Stimulated activated CD8-positive, alpha-beta memory T cell treated with anti-CD3 and anti-CD28 coated beads, Interleukin-4, amount 100 ng/mL, for 24 hours (primary cell): Measurements from ENCODE around the gene KCNQ1.
A peak's percentile ranks its signal among the peaks of the same experiment; 100 is the strongest.

Experiments used
- DNase-seq: peaks from one replicate; pipeline ENCODE4 v3.0.0-alpha.2; 2020; ENCODE audit warnings: low read depth

KCNQ1 gene

DNA sequence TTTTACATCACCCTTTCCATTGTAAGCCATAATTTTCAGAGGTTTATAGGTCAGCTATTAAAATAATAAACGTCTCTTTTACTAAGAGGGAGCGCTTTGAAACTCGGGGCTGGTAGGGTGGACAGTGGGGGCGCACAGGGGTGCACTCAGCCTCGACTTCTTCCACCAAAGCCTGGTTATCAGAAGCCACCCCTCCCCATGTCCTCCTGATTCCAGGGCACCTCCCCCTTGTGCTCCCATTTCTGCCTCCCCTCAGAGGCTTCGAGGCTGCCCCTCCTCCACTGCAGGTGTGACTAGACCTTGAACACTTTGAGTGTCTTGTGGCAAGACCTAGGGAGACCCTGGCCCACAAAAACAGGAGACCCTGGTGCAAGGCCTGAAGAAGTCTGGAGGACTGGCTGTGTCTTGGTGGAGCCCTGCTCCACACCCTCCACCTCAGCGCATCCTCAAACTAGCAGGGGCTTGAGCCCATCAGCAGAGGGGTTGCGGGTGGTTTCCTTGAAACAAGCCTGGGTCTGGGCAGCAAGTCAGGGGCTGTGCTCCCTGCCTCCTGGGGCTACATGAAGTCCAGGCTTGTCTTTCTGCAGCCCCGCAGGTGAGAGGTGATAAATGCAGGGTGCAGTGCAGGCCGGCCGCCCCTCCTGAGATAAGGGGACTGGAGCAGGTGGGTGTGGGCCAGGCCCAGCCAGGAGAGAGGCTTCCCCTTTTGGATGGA is 437.7 kb downstream of the KCNQ1 start:
- DNase-seq: no peak

- DNase-seq: no peak
These were observed 438.8 kb downstream of the KCNQ1 start for GRCh38 chr11:2883640-2883978.

DNA sequence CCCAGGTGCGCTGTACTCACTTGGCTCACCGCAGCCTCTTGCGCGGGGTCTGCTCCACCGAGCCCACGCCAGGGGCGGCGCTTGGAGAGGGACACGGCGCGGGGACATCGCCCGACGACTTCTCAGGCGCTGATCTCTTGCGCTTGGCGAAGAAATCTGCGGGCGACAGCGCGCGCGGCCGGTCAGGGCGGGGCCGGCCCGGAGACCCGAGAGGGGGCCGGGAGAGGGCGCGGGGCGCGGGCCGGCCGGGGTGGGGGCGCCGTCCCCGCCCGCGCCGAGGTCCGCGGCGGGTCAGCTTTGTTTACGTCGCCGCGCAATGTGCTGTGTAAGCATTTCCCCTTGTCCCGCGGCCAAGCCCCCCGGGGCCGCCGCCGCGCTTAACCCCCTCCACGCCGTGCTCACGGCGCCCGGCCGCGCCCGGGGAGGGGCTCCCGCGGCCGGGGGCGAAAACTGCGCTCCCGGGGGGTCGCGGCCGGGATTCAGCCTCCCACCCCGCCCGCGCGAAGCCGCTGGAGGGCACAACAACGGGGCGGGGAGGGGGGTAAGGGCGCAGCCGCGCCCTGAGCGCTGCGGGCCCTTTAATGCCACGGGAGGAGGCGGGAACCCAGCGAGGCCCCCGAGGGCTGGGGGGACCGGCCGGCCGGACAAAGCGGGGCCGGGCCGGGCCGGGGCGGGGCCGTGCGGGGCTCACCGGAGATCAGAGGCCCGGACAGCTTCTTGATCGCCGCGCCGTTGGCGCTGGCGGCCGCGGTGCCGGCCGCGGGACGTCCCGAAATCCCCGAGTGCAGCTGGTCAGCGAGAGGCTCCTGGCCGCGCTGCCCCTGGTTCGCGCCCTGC is 439.4 kb downstream of the KCNQ1 start:
- no peak for DNase-seq

DNA sequence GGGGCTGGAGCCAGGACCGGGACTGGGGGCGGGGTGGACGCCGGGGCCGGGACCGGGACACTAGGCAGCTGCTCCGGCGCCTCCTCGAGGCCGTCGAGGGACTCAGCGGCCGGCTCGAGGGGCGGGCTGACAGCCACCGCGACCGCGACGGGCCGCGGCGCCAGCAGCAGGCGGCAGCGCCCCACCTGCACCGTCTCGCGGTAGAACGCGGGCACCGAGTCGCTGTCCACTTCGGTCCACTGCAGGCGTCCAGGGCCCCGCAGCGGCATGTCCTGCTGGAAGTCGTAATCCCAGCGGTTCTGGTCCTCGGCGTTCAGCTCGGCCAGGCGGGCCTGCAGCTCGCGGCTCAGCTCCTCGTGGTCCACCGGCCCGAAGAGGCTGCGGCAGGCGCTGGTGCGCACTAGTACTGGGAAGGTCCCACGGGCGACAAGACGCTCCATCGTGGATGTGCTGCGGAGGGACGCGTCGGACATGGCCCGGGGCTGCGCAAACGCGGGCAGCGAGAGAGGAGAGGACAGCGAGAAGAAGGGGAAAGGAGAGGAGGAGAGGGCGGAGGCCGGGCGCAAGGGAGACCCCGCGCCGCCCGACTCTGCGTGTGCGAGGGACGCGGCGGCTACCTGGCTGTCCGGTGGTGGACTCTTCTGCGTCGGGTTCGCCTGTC is 440.3 kb downstream of the KCNQ1 start:
- DNase-seq: no peak

DNA sequence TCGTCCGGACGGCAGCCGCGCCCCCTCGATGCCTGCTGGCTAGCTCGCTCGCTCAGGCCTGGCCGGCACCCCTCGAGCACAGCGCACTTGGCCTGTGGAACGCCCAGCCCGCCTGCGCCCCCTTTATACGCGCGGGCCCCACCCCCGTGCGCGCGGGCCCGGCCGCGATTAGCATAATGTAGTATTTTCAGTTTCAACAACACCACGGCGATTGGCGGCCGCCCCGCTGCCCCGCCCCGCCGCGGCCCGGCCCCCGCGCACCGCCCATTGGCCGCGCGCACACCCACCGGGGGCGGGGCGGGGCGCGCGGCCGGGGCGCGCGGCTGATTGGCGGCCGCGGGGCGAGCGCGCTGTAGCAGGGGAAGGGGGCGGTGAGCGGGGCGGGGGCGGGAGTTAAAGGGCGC is 440.9 kb downstream of the KCNQ1 start, which contains the start of gene CDKN1C:
Gene CDKN1C, minus strand, starts transcription at position 98 of the 404 bp plus-strand sequence. CDS start 319 bp downstream, outside the sequence.
- peak; percentile 76 for DNase-seq

- no peak for DNase-seq
These were observed 441.5 kb downstream of the KCNQ1 start for GRCh38 chr11:2886191-2886894.

DNA sequence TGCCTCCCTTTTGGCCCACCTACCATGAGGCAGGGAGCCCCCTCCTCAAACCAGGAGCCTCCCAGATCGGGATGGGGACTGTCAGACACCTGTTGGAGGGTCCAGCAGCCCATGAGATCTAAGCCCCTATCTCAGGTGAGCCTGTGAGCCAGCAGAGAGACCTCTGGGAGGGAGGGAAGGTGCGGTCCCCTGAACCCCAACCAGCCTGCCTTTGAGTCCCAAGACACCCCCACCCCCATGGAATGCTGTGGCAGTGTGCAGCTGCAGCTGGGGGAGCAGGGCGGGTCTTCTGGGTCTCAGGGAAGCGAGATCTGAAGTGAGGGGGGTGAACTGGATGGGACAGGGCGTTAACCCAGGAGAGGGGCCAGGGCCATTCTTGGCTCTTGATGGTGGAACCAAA is 442.1 kb downstream of the KCNQ1 start:
- no peak for DNase-seq

DNA sequence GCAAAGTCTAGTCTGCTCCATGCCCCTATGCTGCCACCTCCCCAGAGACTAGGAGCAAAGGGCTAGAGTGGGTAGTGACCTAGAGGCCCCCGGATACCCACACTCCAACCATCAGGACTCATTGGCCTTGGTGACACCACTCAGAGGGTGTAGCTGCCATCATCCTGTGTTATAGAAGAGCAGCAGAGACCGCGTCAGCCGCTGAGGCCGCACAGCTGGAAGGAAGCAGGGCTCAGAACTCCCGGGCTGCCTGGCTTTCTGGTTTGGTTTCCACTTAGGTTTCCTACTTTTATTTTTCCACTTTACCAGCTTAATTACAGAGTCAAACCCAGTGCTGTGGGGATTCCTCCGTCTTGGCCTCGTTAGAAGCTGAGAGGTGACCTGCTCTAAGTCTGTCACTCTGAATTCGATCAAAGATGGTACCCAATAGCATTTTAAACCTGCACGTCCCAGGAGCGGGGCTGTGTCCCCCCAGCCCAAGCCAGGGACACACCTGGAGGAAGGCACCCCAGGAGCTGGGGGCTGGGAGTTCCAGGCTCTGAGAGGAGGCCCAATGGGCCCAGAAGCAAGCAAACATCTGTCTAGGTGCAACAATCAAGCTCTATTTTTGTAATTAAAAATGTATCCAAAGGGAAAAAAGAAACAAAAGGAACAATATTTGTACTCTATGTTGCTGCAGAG is 442.8 kb downstream of the KCNQ1 start:
- DNase-seq: no peak

- peak; percentile 82 for DNase-seq
These were observed 443.6 kb downstream of the KCNQ1 start for GRCh38 chr11:2888266-2888968.

DNA sequence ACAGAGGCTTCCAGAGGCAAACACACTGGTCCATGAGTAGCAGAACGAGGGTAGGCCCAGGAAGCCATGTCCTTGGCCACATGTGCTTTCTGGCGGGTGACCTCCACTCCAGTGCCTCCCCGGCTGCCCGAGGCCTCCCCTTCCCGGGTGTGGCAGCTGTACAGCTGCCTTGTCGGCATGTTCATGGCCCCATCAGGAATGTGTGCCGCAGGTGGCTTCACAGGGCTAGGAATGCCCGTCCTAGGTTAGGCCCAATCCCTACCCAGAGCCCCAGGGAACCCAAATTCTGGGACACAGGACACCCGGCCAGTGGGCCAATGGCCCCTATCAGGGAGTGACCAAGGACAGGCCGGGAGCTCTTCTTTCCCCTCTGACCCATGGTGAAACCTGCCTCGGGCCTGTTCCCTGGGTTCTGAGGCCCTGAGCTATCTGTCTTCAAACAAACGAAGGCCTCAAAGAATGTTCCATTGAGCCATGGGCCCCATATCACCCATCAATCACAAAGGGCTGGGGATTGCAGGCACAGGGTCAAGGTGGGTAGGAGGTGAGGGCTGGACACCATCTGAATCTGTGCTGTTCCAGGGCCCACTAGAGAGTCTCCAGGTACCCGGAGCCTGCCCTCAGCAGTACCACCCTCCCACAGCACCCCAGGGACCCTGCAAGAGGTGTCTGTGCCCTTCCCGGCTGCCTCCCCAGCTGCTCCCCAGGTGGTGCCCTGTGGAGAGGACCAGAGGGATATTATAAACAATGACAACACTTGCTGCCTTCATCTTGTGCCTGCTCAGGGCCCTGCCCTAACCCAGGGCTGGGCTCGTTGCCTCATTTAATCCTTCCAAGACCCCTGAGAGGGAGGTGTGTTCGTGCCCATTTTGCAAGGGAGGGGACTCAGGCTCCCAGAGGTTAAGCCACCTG is 444.8 kb downstream of the KCNQ1 start:
- DNase-seq: no peak

- DNase-seq: no peak
These were observed 445.9 kb downstream of the KCNQ1 start for GRCh38 chr11:2890466-2891294.

DNA sequence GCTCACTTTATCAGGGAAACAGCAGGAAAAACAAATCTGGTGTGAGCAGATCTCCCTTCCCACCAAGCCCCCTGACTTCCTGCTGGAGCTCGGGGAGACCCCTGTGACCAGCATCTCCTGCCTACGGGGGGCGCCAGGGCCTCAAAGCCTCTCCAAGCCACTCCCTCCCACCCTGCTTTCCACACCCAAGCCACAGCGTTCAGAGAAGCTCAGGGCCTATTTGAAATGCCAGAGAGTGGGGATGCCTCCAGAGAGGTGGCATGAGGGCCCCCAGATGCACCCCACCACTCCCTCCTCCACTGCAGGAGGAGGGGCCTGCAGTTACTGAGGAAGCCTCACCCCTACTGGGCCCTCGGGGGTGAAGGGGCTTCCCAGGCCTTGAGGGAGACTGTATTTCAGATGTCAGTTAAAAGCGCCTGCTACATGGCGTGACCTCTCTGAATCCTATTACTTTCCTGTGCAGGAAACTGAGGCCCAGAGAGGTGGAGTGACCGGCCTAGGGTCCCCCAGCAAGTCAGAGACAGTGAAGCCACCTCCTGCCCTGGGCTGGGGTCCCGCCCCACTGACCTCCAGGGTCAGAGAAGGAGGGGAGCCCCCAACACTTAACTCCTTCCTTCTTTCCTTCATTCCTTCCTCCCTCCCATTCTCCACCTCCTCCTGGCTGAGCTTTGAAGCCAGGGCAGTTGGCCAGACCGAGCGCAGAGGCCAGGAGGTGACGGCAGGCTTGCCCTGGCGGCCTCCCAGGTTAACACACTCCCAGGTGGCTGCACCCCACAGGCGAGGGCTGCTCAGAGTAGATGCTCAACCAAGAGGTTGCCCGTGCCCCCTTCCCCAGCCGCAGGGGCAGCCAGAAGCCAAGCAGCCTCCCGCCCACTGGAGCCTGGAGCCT is 446.8 kb downstream of the KCNQ1 start:
- DNase-seq: no peak

DNA sequence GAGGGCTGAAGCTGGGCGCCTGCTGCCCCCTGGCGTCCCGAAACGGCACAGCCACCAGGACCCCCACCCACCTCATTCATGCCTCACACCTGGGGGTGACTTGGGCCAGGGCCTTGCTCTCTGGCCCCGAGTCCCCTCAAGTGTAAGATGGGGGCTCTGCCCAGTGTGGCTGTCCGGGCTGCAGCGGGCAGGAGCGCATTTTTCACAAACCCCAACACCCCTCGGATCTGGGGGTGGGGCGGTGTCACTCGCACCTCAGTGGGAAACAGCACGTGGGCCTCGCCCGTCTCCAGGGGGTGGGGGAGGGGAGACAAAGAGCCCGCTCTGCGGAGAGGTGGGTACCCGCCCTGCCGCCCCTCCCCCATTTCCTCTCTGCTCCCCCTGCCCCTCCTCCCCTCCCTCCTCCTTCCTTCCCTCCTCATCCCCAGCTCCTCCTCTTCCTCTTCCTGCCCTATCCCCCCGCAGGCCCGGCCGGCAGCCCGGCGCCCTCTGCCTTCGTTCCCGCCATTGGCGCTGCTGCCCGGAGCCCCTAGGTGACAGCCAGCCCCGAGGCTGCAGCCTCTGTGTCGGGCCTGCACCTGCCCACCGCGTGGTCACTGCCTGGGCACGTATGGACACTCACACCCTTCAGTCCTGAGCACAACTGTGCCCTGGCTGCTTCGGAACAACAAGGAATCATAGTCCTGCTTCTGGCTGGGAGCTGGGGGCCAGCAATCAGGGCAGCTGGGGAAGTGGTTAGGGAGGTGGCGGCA is 447.6 kb downstream of the KCNQ1 start:
- peak; percentile 33 for DNase-seq

DNA sequence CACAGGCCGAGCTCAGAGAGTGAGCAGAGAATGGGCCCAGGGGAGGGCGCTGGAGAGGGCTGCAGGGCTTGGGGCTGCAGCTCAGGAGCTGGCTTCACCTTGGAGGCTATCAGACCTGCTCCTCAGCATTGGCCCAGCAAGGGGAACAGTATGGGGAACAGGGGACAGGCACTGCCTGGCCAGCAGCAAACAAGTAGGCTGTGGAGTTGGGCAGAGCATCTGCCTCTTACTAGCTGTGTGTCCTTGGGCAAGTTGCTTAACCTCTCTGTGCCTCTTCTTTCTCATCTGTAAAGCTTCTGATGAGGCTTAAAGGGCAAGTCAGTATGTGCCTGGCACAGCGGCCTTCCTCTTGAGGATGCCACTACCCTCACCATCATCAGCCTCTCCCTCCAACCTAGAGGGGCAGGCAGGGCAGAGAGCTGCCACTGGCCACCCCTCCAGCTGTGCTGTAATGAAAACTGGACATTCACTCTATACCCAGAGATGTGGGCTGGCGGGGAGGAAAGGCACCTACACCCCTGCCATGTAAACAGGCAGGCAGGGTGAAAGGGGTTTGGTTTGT is 448.2 kb downstream of the KCNQ1 start:
- no peak for DNase-seq

DNA sequence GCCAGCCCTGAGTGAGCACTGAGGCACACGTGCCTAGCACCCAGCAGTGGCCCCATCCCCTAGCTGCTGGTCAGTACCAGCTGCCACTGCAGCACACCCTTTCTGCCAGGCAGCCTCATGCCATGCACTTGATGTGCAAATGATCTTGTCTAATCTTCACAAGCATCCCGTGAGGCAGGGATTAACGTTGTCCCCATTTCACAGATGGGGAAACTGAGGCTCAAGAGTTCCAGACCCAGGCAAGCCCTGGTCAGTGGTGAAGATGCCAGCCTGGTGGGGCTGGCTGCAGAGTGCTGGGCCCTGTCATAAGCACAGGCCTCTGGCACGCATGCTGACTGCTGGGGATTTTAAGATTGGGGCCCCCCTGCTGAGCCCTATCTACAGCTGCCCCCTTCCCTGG is 449.1 kb downstream of the KCNQ1 start:
- DNase-seq: no peak

GRCh38 chr11:2896047-2896446 is 451.2 kb downstream of the KCNQ1 start:
- DNase-seq: no peak

DNA sequence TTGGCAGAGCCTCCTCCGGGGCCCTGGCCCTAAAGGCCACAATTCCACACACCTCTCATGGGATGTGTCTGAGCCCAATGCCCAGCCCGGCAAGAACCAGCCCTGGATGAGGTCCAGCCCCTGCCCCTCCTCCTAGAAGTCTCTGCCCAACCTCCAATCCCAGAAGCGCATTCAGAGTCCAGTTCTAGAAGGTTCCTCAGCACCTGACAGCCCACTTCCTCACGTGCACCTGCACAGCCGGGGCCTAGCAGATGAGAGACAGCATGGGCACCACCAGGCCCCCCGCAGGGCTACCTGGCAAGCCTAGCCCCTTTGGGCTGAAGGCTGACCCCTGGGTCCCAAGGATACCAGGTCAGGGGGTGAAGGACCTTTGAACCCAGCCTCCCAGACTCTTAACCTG is 452.2 kb downstream of the KCNQ1 start:
- no peak for DNase-seq
